IMR-90 (cell line): ENCODE measurements around the gene PTPRN2. TPM values are rescaled to one million over a fixed set of nuclear protein-coding genes. Genes with fewer than 3 reads are reported as not detected.

Source experiments
- ATAC-seq: fragments of 200-7000 bp; cut with Tn5 transposase; 2 replicates; pipeline ENCODE4 v1.9.1; 2020; ENCODE audit warnings: low read depth, mild to moderate bottlenecking, moderate library complexity
- BruUV-seq: library from RNA; stranded (reverse); fragments of 400-500 nt; replicated peaks from 2 replicates; lab custom pipeline; 2021; lab: Mats Ljungman, UMichigan
- CTCF ChIA-PET: fragments of 300-600 bp; formaldehyde crosslinking; extraction: SDS; loops from one replicate; lab custom pipeline; 2021; ENCODE audit warnings: antibody characterized with exemption; lab: Yijun Ruan, JAX
- POLR2A ChIA-PET: fragments of 300-600 bp; sonication (Branson Sonifier 250); formaldehyde crosslinking; loops from one replicate; lab custom pipeline; 2022; ENCODE audit warnings: antibody characterized with exemption; ENCODE audit not compliant: unreplicated experiment; lab: Charles Lee
- DNase-seq: peaks from one replicate; pipeline ENCODE4 v3.0.0; 2013
- H2AFZ ChIP-seq: replicated peaks from 2 replicates; pipeline ENCODE3; 2013; ENCODE audit warnings: low read length, mild to moderate bottlenecking; ENCODE audit not compliant: poor library complexity
- H2AK5ac ChIP-seq: 2 replicates; pipeline ENCODE4 v1.6.1; 2013; ENCODE audit warnings: low read depth, low read length, inconsistent platforms
- H2AK9ac ChIP-seq: replicated peaks from 2 replicates; pipeline ENCODE3; 2013; ENCODE audit warnings: mild to moderate bottlenecking, low read depth, low read length, moderate library complexity; ENCODE audit not compliant: poor library complexity
- H2BK120ac ChIP-seq: 2 replicates; pipeline ENCODE4 v1.6.1; 2013; ENCODE audit warnings: low read depth, low read length, inconsistent platforms
- H2BK15ac ChIP-seq: 3 replicates; pipeline ENCODE4 v1.6.1; 2013; ENCODE audit warnings: low read depth, low read length, inconsistent platforms
- H2BK20ac ChIP-seq: 2 replicates; pipeline ENCODE4 v1.6.1; 2013; ENCODE audit warnings: low read depth, mild to moderate bottlenecking, inconsistent platforms, low read length, moderate library complexity
- H2BK5ac ChIP-seq: 2 replicates; pipeline ENCODE4 v1.6.1; 2013; ENCODE audit warnings: mild to moderate bottlenecking, low read depth, low read length, inconsistent platforms; ENCODE audit not compliant: poor library complexity, severe bottlenecking
- H3K14ac ChIP-seq: replicated peaks from 2 replicates; pipeline ENCODE4 v1.6.1; 2013; ENCODE audit warnings: low read depth, low read length, inconsistent platforms
- H3K18ac ChIP-seq: 2 replicates; pipeline ENCODE4 v1.6.1; 2013; ENCODE audit warnings: low read depth, low read length, control low read depth
- H3K23ac ChIP-seq: 2 replicates; pipeline ENCODE4 v1.6.1; 2013; ENCODE audit warnings: low read depth, low read length, inconsistent platforms
- H3K27ac ChIP-seq: 2 replicates; pipeline ENCODE4 v1.5.1; 2013; ENCODE audit warnings: mild to moderate bottlenecking, control low read depth, low read length; ENCODE audit not compliant: insufficient read depth
- H3K27me3 ChIP-seq: 2 replicates; pipeline ENCODE4 v1.6.1; 2013; ENCODE audit warnings: low read length; ENCODE audit not compliant: control insufficient read depth, insufficient read depth
- H3K36me3 ChIP-seq: 2 replicates; pipeline ENCODE4 v1.6.1; 2013; ENCODE audit warnings: low read length, mixed read lengths; ENCODE audit not compliant: control insufficient read depth, insufficient read depth
- H3K4ac ChIP-seq: 2 replicates; pipeline ENCODE4 v1.6.1; 2013; ENCODE audit warnings: low read depth, low read length, inconsistent platforms
- H3K4me1 ChIP-seq: 2 replicates; pipeline ENCODE4 v1.6.1; 2013; ENCODE audit warnings: low read length, mixed read lengths; ENCODE audit not compliant: control insufficient read depth, insufficient read depth
- H3K4me2 ChIP-seq: 2 replicates; pipeline ENCODE4 v1.6.1; 2013; ENCODE audit warnings: low read depth, mild to moderate bottlenecking, control low read depth, low read length, moderate library complexity
- H3K4me3 ChIP-seq: 2 replicates; pipeline ENCODE4 v1.5.1; 2013; ENCODE audit warnings: low read depth, mild to moderate bottlenecking, control low read depth, low read length, moderate library complexity; ENCODE audit not compliant: insufficient read depth
- H3K56ac ChIP-seq: 2 replicates; pipeline ENCODE4 v1.6.1; 2013; ENCODE audit warnings: low read length, inconsistent platforms; ENCODE audit not compliant: insufficient read depth; ENCODE audit errors: extremely low read depth
- H3K79me1 ChIP-seq, 2 experiments: 2 replicates each; pipeline ENCODE4 v1.6.1; 2013; ENCODE audit warnings: low read length in 2 of 2, inconsistent platforms in 1 of 2, low read depth in 1 of 2
- H3K9ac ChIP-seq: 2 replicates; pipeline ENCODE4 v1.6.1; 2013; ENCODE audit warnings: low read depth, low read length, control low read depth
- H3K9me1 ChIP-seq: 2 replicates; pipeline ENCODE4 v1.6.1; 2013; ENCODE audit warnings: low read length, inconsistent platforms; ENCODE audit not compliant: insufficient read depth
- H3K9me3 ChIP-seq: 2 replicates; pipeline ENCODE4 v1.6.1; 2013; ENCODE audit warnings: low read length; ENCODE audit not compliant: control insufficient read depth, insufficient read depth
- H4K20me1 ChIP-seq: 2 replicates; pipeline ENCODE4 v1.6.1; 2013; ENCODE audit warnings: low read length, inconsistent platforms; ENCODE audit not compliant: insufficient read depth
- H4K5ac ChIP-seq: 2 replicates; pipeline ENCODE4 v1.6.1; 2013; ENCODE audit warnings: mild to moderate bottlenecking, low read depth, low read length, control low read depth
- H4K8ac ChIP-seq, 2 experiments: 2 replicates each; pipeline ENCODE4 v1.6.1; 2013; ENCODE audit warnings: low read depth in 2 of 2, low read length in 2 of 2, control low read depth in 1 of 2, inconsistent platforms in 1 of 2
- H4K91ac ChIP-seq: 2 replicates; pipeline ENCODE4 v1.6.1; 2013; ENCODE audit warnings: low read depth, low read length, inconsistent platforms; ENCODE audit not compliant: insufficient read depth
- BHLHE40 ChIP-seq: fragments of 150-350 bp; IDR thresholded peaks from 2 replicates; pipeline ENCODE4 v1.6.1; 2016; ENCODE audit warnings: mild to moderate bottlenecking, low read depth, low read length
- CEBPB ChIP-seq: IDR thresholded peaks from 2 replicates; pipeline ENCODE4 v1.6.1; 2012; ENCODE audit warnings: low read depth, low read length, improper control_type of control experiment
- CHD1 ChIP-seq: IDR thresholded peaks from 2 replicates; pipeline ENCODE4 v1.6.1; 2012; ENCODE audit warnings: low read depth, low read length, improper control_type of control experiment
- FOS ChIP-seq: fragments of 150-350 bp; IDR thresholded peaks from 2 replicates; pipeline ENCODE4 v1.6.1; 2016; ENCODE audit warnings: low read depth, low read length
- MAZ ChIP-seq: IDR thresholded peaks from 2 replicates; pipeline ENCODE4 v1.6.1; 2012; ENCODE audit warnings: low read depth, mild to moderate bottlenecking, low read length, improper control_type of control experiment, moderate library complexity, borderline replicate concordance
- NFE2L2 ChIP-seq: fragments of 150-350 bp; IDR thresholded peaks from 2 replicates; pipeline ENCODE4 v1.6.1; 2016; ENCODE audit warnings: low read depth, mild to moderate bottlenecking, low read length
- POLR2A ChIP-seq: IDR thresholded peaks from 2 replicates; pipeline ENCODE4 v1.6.1; 2012; ENCODE audit warnings: mild to moderate bottlenecking, low read depth, low read length
- RAD21 ChIP-seq: IDR thresholded peaks from 2 replicates; pipeline ENCODE4 v1.6.1; 2012; ENCODE audit warnings: low read length, improper control_type of control experiment
- RCOR1 ChIP-seq: IDR thresholded peaks from 2 replicates; pipeline ENCODE4 v1.6.1; 2012; ENCODE audit warnings: mild to moderate bottlenecking, low read length, improper control_type of control experiment; ENCODE audit not compliant: insufficient replicate concordance
- WGBS, 2 experiments: methylation state at CpG; one replicate each; pipeline versions ENCODE4 v1.1.5 to v1.1.7; 2013; ENCODE audit warnings: missing lambda C conversion rate in 2 of 2; ENCODE audit not compliant: insufficient read length in 1 of 2; ENCODE audit errors: extremely low coverage in 2 of 2; 5-methylcytosine and 5-hydroxymethylcytosine counted together
- dilution Hi-C: fragments of 300-500 bp; cut with HindIII; formaldehyde crosslinking; loops from one replicate; pipeline ENCODE4 v1.14.3; 2018; ENCODE audit warnings: low sequenced_read_pairs; ENCODE audit not compliant: unreplicated experiment
- in situ Hi-C: fragments of 300-500 bp; cut with MboI; formaldehyde crosslinking; loops from 3 replicates; pipeline ENCODE4 v1.14.3; 2019; ENCODE audit warnings: low sequenced_read_pairs, inconsistent platforms, mixed read lengths
- intact Hi-C: fragments of 100-400 bp; cut with micrococcal nuclease; formaldehyde crosslinking; loops from 2 replicates; pipeline ENCODE4 v1.10.0; 2022
- polyA plus RNA-seq, 3 experiments: library from polyadenylated mRNA; depleted of rRNA; stranded (reverse); fragments of >200 nt; gene quantifications; 2 replicates each; pipeline ENCODE4 v1.2.3, GENCODE V29; 2012; ENCODE audit warnings: low replicate concordance in 1 of 3
- total RNA-seq: library from RNA; depleted of rRNA; stranded (reverse); fragments of >200 nt; gene quantifications from 2 replicates; pipeline ENCODE4 v1.2.3, GENCODE V29; 2012
- TF ChIP-seq, protein P1 (sequence below): fragments of 150-350 bp; IDR thresholded peaks from 2 replicates; pipeline ENCODE4 v1.6.1; 2016; ENCODE audit warnings: low read depth, mild to moderate bottlenecking, low read length, moderate library complexity, borderline replicate concordance
- TF ChIP-seq, protein P2 (sequence below): fragments of 150-350 bp; IDR thresholded peaks from 2 replicates; pipeline ENCODE4 v1.6.1; 2017; ENCODE audit warnings: mild to moderate bottlenecking, antibody characterized with exemption, low read length, low read depth

PTPRN2 gene
- total and polyA plus RNA-seq, 2 of the 4 experiments (the other 2 are of a cell fraction) = 0.03 TPM; not detected in 1

DNA sequence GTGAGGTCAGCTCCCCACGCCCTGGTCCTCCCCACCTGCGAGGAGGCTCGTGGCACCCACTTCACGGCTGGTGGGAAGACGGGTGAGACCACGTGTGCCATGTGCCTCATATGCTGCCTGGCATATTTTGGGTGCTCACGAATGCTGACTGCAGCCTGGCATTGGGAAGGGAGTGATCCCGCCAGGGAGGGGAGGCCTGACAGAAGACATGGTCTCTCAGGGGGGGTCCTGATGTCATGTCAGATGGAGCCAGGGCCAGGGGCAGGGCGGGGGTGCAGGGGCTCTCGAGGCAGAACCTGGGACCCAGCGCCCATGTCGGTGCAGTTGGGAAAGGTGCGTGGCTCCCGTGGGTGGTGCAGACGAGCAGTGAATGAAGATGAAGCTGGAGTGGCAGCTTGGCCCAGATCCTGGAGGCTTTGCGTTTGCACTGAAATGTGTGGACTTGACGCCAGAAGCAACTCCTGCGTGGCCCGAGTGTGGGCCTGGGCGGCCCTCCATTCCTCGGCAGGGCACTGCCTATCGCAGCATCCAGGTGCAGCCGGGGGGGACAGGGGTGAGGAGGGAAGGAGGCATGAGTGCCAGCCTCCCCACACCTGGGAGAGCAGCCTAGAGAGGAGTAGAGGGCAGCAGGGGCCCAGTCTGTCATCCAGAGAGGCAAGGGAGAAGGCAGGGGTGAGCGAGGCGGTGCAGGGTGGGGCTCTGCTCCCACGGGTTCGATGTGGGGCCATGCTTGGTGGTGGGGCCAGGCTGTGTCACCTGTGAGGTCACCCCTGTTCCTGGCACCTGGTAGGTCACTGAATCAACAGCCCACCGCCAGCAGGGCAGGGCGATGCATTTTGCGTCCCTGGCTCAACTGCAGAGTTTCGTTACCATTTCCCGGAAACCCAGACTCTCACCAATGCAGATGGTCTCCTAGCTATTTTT is 865.2 kb downstream of the PTPRN2 start (continued):
- TF ChIP-seq FOS = no peak
- no peak for TF ChIP-seq CHD1

DNA sequence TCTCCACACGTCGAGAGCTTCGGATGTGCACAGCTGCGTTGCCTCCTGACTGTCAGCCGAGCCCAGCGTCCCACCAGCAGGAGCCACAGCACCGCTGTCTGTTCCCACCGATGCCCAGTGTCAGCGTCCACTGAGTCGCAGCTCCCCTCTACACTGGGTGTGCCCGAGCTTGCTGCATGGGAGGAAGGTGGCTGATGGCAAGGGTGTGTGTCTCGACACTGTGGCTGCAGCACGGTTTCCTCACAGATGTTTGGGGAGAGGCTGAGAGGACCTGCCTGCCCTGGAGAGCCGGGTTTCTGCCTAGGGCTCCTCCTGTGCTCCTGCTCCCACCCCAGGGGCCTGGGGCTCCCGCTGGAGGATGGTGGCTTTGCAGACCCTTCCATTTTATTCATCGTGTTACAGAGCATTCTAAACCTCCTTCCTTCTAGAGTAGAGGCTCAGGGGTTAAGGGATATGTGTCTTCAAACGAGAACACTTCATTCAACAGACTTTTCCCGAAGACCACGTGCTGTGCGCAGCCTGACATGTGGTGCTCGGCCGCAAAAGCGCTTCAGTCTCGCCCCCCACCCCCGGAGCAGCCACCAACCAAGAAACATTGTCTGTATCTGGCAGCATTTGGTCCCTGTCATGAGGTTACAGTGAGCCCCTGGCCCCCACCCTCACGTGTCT is 866.0 kb downstream of the PTPRN2 start:
- H3K4me3 ChIP-seq = no peak overlapping the region
- H2BK15ac ChIP-seq = no peak overlapping the region
- H3K4me1 ChIP-seq = no peaks in the 10 kb centered on the region
- no peak overlapping the region for H2BK20ac ChIP-seq
- peaks cover 57% of the 10 kb centered on the region for H3K9me3 ChIP-seq
- H2BK120ac ChIP-seq = no peak overlapping the region
- H2AK9ac ChIP-seq = no peak overlapping the region
- no peak overlapping the region for H3K23ac ChIP-seq
- no peak for DNase-seq
- ATAC-seq = no peak
- H4K20me1 ChIP-seq = no peaks in the 10 kb centered on the region
- H3K27ac ChIP-seq = no peak overlapping the region
- dilution Hi-C loops = no loop called here
- intact Hi-C loops = no loop called here
- BruUV-seq = no TSS peak
- no peak overlapping the region for H3K56ac ChIP-seq
- H3K4me2 ChIP-seq = no peak overlapping the region
- in situ Hi-C loops = no loop called here
- no peak overlapping the region for H2BK5ac ChIP-seq
- H4K91ac ChIP-seq = no peak overlapping the region
- no peak overlapping the region for H3K4ac ChIP-seq
- no peaks in the 10 kb centered on the region for H3K79me1 ChIP-seq
- ChIA-PET POLR2A (no interaction called here), CTCF (no interaction called here)
- no peak overlapping the region for H3K9ac ChIP-seq
- H3K14ac ChIP-seq = no peak overlapping the region
- H2AK5ac ChIP-seq = no peak overlapping the region
- H3K27me3 ChIP-seq = no peaks in the 10 kb centered on the region
- WGBS, 2 experiments = 38% methylated on average over 6 of the region's 26 CpGs; no CpG with 5 or more reads in 1 of the 2 experiments
- H4K5ac ChIP-seq = no peak overlapping the region
- H3K36me3 ChIP-seq = no peaks in the 10 kb centered on the region
- H4K8ac ChIP-seq = no peak overlapping the region
- no peaks in the 10 kb centered on the region for H3K9me1 ChIP-seq
- no peak overlapping the region for H2AFZ ChIP-seq
- no peak overlapping the region for H3K18ac ChIP-seq
- no peak for TF ChIP-seq NFE2L2
- TF ChIP-seq, protein P1, sequence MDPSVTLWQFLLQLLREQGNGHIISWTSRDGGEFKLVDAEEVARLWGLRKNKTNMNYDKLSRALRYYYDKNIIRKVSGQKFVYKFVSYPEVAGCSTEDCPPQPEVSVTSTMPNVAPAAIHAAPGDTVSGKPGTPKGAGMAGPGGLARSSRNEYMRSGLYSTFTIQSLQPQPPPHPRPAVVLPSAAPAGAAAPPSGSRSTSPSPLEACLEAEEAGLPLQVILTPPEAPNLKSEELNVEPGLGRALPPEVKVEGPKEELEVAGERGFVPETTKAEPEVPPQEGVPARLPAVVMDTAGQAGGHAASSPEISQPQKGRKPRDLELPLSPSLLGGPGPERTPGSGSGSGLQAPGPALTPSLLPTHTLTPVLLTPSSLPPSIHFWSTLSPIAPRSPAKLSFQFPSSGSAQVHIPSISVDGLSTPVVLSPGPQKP = no peak
- TF ChIP-seq FOS = no peak
- TF ChIP-seq BHLHE40 = no peak
- TF ChIP-seq RAD21 = no peak
- TF ChIP-seq RCOR1 = no peak
- TF ChIP-seq, protein P2, sequence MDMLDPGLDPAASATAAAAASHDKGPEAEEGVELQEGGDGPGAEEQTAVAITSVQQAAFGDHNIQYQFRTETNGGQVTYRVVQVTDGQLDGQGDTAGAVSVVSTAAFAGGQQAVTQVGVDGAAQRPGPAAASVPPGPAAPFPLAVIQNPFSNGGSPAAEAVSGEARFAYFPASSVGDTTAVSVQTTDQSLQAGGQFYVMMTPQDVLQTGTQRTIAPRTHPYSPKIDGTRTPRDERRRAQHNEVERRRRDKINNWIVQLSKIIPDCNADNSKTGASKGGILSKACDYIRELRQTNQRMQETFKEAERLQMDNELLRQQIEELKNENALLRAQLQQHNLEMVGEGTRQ = no peak
- TF ChIP-seq CEBPB = no peak
- no peak for TF ChIP-seq POLR2A
- no peak for TF ChIP-seq CHD1
- no peak for TF ChIP-seq MAZ
